A673 (cell line): Measurements from ENCODE around the gene CLASRP. TPM values are rescaled to one million over a fixed set of nuclear protein-coding genes. Genes with fewer than 3 reads are reported as not detected.

ENCODE experiments used
- BruUV-seq: library from RNA; stranded (reverse); fragments of 400-500 nt; replicated peaks from 2 replicates; lab custom pipeline; 2021; lab: Mats Ljungman, UMichigan
- CTCF ChIA-PET: fragments of 300-600 bp; sonication (Branson Sonifier 250); formaldehyde crosslinking; loops from one replicate; lab custom pipeline; 2022; ENCODE audit warnings: antibody characterized with exemption; lab: Charles Lee
- POLR2A ChIA-PET: fragments of 300-600 bp; sonication (Branson Sonifier 250); formaldehyde crosslinking; loops from one replicate; lab custom pipeline; 2022; ENCODE audit warnings: antibody characterized with exemption; ENCODE audit not compliant: low non-redundant PET; lab: Charles Lee
- DNase-seq: peaks from one replicate; pipeline ENCODE4 v3.0.0-alpha.2; 2015; ENCODE audit warnings: low spot score
- H3K27ac ChIP-seq: fragments of 200-600 bp; sonication (generic); 2 replicates; pipeline ENCODE4 v1.5.1; 2016; ENCODE audit warnings: mixed run types, low read depth, mild to moderate bottlenecking, mixed read lengths, antibody characterized with exemption, low read length; ENCODE audit not compliant: poor library complexity, severe bottlenecking
- H3K27me3 ChIP-seq: fragments of 200-600 bp; sonication (generic); replicated peaks from 2 replicates; pipeline ENCODE4 v1.6.1; 2017; ENCODE audit warnings: mixed run types, low read depth, mild to moderate bottlenecking, mixed read lengths, antibody characterized with exemption, low read length; ENCODE audit not compliant: insufficient read depth, poor library complexity
- H3K36me3 ChIP-seq: fragments of 200-600 bp; sonication (generic); 2 replicates; pipeline ENCODE4 v1.6.1; 2016; ENCODE audit warnings: mixed run types, mild to moderate bottlenecking, mixed read lengths, antibody characterized with exemption, low read length; ENCODE audit not compliant: insufficient read depth, poor library complexity, severe bottlenecking
- H3K4me1 ChIP-seq: fragments of 200-600 bp; sonication (generic); 2 replicates; pipeline ENCODE4 v1.6.1; 2017; ENCODE audit warnings: mixed run types, mild to moderate bottlenecking, mixed read lengths, antibody characterized with exemption, low read length; ENCODE audit not compliant: insufficient read depth, poor library complexity, severe bottlenecking
- H3K4me3 ChIP-seq: fragments of 200-600 bp; sonication (generic); 2 replicates; pipeline ENCODE4 v1.5.1; 2016; ENCODE audit warnings: low read depth, mixed run types, mild to moderate bottlenecking, mixed read lengths, low read length; ENCODE audit not compliant: poor library complexity, severe bottlenecking
- H3K9me3 ChIP-seq: fragments of 200-600 bp; sonication (generic); 2 replicates; pipeline ENCODE4 v1.6.1; 2016; ENCODE audit warnings: mixed run types, low read depth, mild to moderate bottlenecking, mixed read lengths, antibody characterized with exemption, low read length; ENCODE audit not compliant: poor library complexity, severe bottlenecking
- CTCF ChIP-seq: fragments of 300-800, 200-600 bp; sonication (generic); conservative IDR thresholded peaks from 2 replicates; pipeline ENCODE4 v1.5.1; 2017; ENCODE audit warnings: low read depth, mild to moderate bottlenecking, antibody characterized with exemption, low read length, moderate library complexity, mixed read lengths
- EZH2 ChIP-seq: fragments of 200-600 bp; sonication (generic); IDR thresholded peaks from 2 replicates; pipeline ENCODE4 v1.6.1; 2017; ENCODE audit warnings: borderline replicate concordance, low read depth, mild to moderate bottlenecking, mixed read lengths, antibody characterized with exemption, low read length; ENCODE audit not compliant: poor library complexity, severe bottlenecking
- intact Hi-C: fragments of 100-400 bp; cut with micrococcal nuclease; formaldehyde crosslinking; loops from one replicate; pipeline ENCODE4 v1.10.0; 2022; ENCODE audit not compliant: unreplicated experiment
- total RNA-seq: library from RNA; stranded (reverse); gene quantifications from 2 replicates; pipeline ENCODE4 v1.2.3, GENCODE V29; 2021

CLASRP gene
- total RNA-seq, 1 experiment from 2014 or later: 104 TPM

- H3K27me3 ChIP-seq: no peaks in the 10 kb centered on the region
- peak overlapping the region; percentile 99 for H3K4me3 ChIP-seq
- ChIA-PET POLR2A (no interaction called here), CTCF (interaction anchor here (0.7 kb wide), 1 partner anchor 161 kb away, joined by 3 read pairs; no protein-coding TSS in a partner anchor)
- peaks cover 8% of the 10 kb centered on the region for H3K36me3 ChIP-seq
- no peak for DNase-seq
- intact Hi-C loops: loop anchor here (5.0 kb wide), 1 partner anchor 92 kb away; the partner anchor contains the start of gene RELB
- no peaks in the 10 kb centered on the region for H3K9me3 ChIP-seq
- peak overlapping the region; percentile 99 for H3K27ac ChIP-seq
- no peak for TF ChIP-seq CTCF
- no peak for TF ChIP-seq EZH2
- no TSS peak for BruUV-seq
- peaks cover 31% of the 10 kb centered on the region for H3K4me1 ChIP-seq
Observed at GRCh38 chr19:45094137-45094536, 55.3 kb downstream of the CLASRP start.

GRCh38 chr19:45094707-45095106, 55.9 kb downstream of the CLASRP start:
- BruUV-seq: no TSS peak
- H3K4me3 ChIP-seq: peak overlapping the region; percentile 99
- TF ChIP-seq CTCF: no peak
- no peak for TF ChIP-seq EZH2
- H3K36me3 ChIP-seq: peaks cover 8% of the 10 kb centered on the region
- H3K4me1 ChIP-seq: peaks cover 31% of the 10 kb centered on the region
- no peak overlapping the region for H3K27ac ChIP-seq
- intact Hi-C loops: loop anchor here (5.0 kb wide), 1 partner anchor 92 kb away; the partner anchor contains the start of gene RELB
- ChIA-PET POLR2A (no interaction called here), CTCF (interaction anchor here (0.7 kb wide), 1 partner anchor 160 kb away, joined by 3 read pairs; no protein-coding TSS in a partner anchor)
- H3K9me3 ChIP-seq: no peaks in the 10 kb centered on the region
- H3K27me3 ChIP-seq: no peaks in the 10 kb centered on the region
- no peak for DNase-seq

GRCh38 chr19:45095496-45096413, 56.9 kb downstream of the CLASRP start:
- intact Hi-C loops: no loop called here
- no peak overlapping the region for H3K4me3 ChIP-seq
- H3K27me3 ChIP-seq: no peaks in the 10 kb centered on the region
- ChIA-PET CTCF (no interaction called here), POLR2A (no interaction called here)
- H3K36me3 ChIP-seq: no peaks in the 10 kb centered on the region
- TF ChIP-seq EZH2 (no peak), CTCF (no peak)
- DNase-seq: no peak
- H3K9me3 ChIP-seq: no peaks in the 10 kb centered on the region
- no TSS peak for BruUV-seq
- H3K4me1 ChIP-seq: peaks cover 28% of the 10 kb centered on the region
- peak overlapping the region; percentile 22 for H3K27ac ChIP-seq
